K562 (cell line): Measurements from ENCODE around the gene ACSL6. TPM values are rescaled to one million over a fixed set of nuclear protein-coding genes. Genes with fewer than 3 reads are reported as not detected.

Source experiments
- ATAC-seq: fragments of 200-7000 bp; cut with Tn5 transposase; 3 replicates; pipeline ENCODE4 v1.9.1; 2020; ENCODE audit warnings: moderate library complexity
- BruUV-seq: library from RNA; stranded (reverse); fragments of 400-500 nt; replicated peaks from 2 replicates; lab custom pipeline; 2021; lab: Mats Ljungman, UMichigan
- CTCF ChIA-PET: fragments of 300-600 bp; formaldehyde crosslinking; extraction: SDS; loops from one replicate; lab custom pipeline; 2021; ENCODE audit warnings: low intra/inter-chr PET ratio; lab: Yijun Ruan, JAX
- POLR2A ChIA-PET: fragments of 300-600, 350-650 bp; sonication (Branson Sonifier 250); formaldehyde crosslinking; extraction: SDS; loops from one replicate; lab custom pipeline; 2021; ENCODE audit warnings: antibody characterized with exemption, inconsistent platforms; lab: Yijun Ruan, JAX
- DNase-seq, 4 experiments: peaks; one replicate each; pipeline versions ENCODE4 v3.0.0 to v3.0.0-alpha.2; 2011 to 2018; ENCODE audit warnings: low spot score in 3 of 4, mixed read lengths in 3 of 4; ENCODE audit errors: extremely low read depth in 1 of 4
- FAIRE-seq: peaks from 2 replicates; lab custom pipeline; 2011; peaks lifted over from hg19 to GRCh38; lab: Jason Lieb, UNC
- H2AFZ ChIP-seq: 2 replicates; pipeline ENCODE4 v1.6.0; 2011; ENCODE audit warnings: low read depth, low read length, control low read depth, inconsistent platforms
- H3K27ac ChIP-seq: fragments of 200-600 bp; 3 replicates; pipeline ENCODE4 v1.8.0; 2011; ENCODE audit warnings: low read depth, mild to moderate bottlenecking, control low read depth, inconsistent platforms, low read length, moderate library complexity, mixed read lengths; ENCODE audit errors: extremely low read depth
- H3K27me3 ChIP-seq, 2 experiments: fragments of 300-600 bp in 1 of 2; 2 replicates in 1 of 2; 3 replicates in 1 of 2; pipeline versions ENCODE4 v1.6.0 to v1.8.0; 2011; ENCODE audit warnings: inconsistent platforms in 2 of 2, low read length in 2 of 2, mild to moderate bottlenecking in 1 of 2, mixed read lengths in 1 of 2, moderate library complexity in 1 of 2; ENCODE audit not compliant: control insufficient read depth in 2 of 2, insufficient read depth in 2 of 2
- H3K36me3 ChIP-seq: fragments of 300-600 bp; 3 replicates; pipeline ENCODE4 v1.8.0; 2011; ENCODE audit warnings: mild to moderate bottlenecking, low read length, inconsistent platforms; ENCODE audit not compliant: control insufficient read depth, insufficient read depth
- H3K4me1 ChIP-seq, 2 experiments: fragments of 200-600 bp in 1 of 2; replicated peaks in 1 of 2; 2 replicates in 1 of 2; 3 replicates in 1 of 2; pipeline versions ENCODE4 v1.5.1 to v1.8.0; 2011; ENCODE audit warnings: inconsistent platforms in 2 of 2, low read length in 2 of 2, mild to moderate bottlenecking in 1 of 2, mixed read lengths in 1 of 2, moderate library complexity in 1 of 2; ENCODE audit not compliant: control insufficient read depth in 2 of 2, insufficient read depth in 2 of 2
- H3K4me2 ChIP-seq: 2 replicates; pipeline ENCODE4 v1.6.1; 2011; ENCODE audit warnings: low read length, control low read depth, inconsistent platforms, mixed read lengths; ENCODE audit not compliant: insufficient read depth
- H3K4me3 ChIP-seq: fragments of 200-600 bp; sonication (generic), shearing (Covaris generic); 2 replicates; pipeline ENCODE4 v1.5.1; 2016; ENCODE audit warnings: control low read depth, inconsistent platforms
- H3K79me2 ChIP-seq: fragments of 200-600 bp; 3 replicates; pipeline ENCODE4 v1.8.0; 2011; ENCODE audit warnings: low read length, inconsistent platforms; ENCODE audit not compliant: control insufficient read depth, insufficient read depth
- H3K9ac ChIP-seq, 2 experiments: 2 replicates each; pipeline versions ENCODE4 v1.6.0 to v1.6.1; 2011; ENCODE audit warnings: low read depth in 2 of 2, low read length in 2 of 2, control low read depth in 1 of 2, inconsistent platforms in 1 of 2, mild to moderate bottlenecking in 1 of 2, mixed read lengths in 1 of 2; ENCODE audit not compliant: insufficient read depth in 1 of 2
- H3K9me1 ChIP-seq: one replicate; pipeline ENCODE4 v1.6.0; 2011; ENCODE audit warnings: inconsistent platforms, mild to moderate bottlenecking, low read length, moderate library complexity; ENCODE audit not compliant: control insufficient read depth, insufficient read depth
- H3K9me3 ChIP-seq: replicated peaks from 2 replicates; pipeline ENCODE4 v1.5.1; 2011; ENCODE audit warnings: low read depth, low read length, inconsistent platforms; ENCODE audit not compliant: control insufficient read depth, insufficient read depth
- H4K20me1 ChIP-seq: replicated peaks from 2 replicates; pipeline ENCODE4 v1.6.1; 2011; ENCODE audit warnings: low read length, inconsistent platforms, mixed read lengths; ENCODE audit not compliant: control insufficient read depth, insufficient read depth
- BACH1 ChIP-seq: fragments of 200-800 bp; sonication (Bioruptor generic); IDR thresholded peaks from 2 replicates; pipeline ENCODE4 v1.6.1; 2016; ENCODE audit warnings: missing genetic modification characterization, missing compliant biosample characterization
- CHD4 ChIP-seq: fragments of 200-600 bp; sonication (generic); IDR thresholded peaks from 3 replicates; pipeline ENCODE4 v1.6.1; 2012; ENCODE audit warnings: low read depth, mild to moderate bottlenecking, mixed read lengths, low read length, inconsistent platforms; ENCODE audit not compliant: insufficient read depth, insufficient replicate concordance, poor library complexity, severe bottlenecking
- EZH2 ChIP-seq: IDR thresholded peaks from 2 replicates; pipeline ENCODE4 v1.6.1; 2012; ENCODE audit warnings: low read depth, mild to moderate bottlenecking, inconsistent platforms, low read length, borderline replicate concordance
- FOXP1 ChIP-seq: sonication (generic); formaldehyde crosslinking; IDR thresholded peaks from 2 replicates; pipeline ENCODE4 v1.8.0; 2022; ENCODE audit warnings: mild to moderate bottlenecking, missing genetic modification reagents
- KDM2B ChIP-seq: fragments of 250-450 bp; sonication (Bioruptor Pico); IDR thresholded peaks from 2 replicates; pipeline ENCODE4 v1.8.0; 2021; ENCODE audit warnings: mild to moderate bottlenecking, moderate library complexity
- KLF6 ChIP-seq: fragments of 250-450 bp; sonication (Bioruptor Pico); IDR thresholded peaks from 2 replicates; pipeline ENCODE4 v1.4.0; 2020; ENCODE audit warnings: mild to moderate bottlenecking, moderate library complexity, borderline replicate concordance
- MBD1 ChIP-seq: fragments of 250-450 bp; sonication (Bioruptor Pico); IDR thresholded peaks from 2 replicates; pipeline ENCODE4 v1.8.0; 2022; ENCODE audit warnings: inconsistent platforms
- NFE2 ChIP-seq: IDR thresholded peaks from 2 replicates; pipeline ENCODE4 v1.6.1; 2014; ENCODE audit warnings: antibody characterized with exemption, low read depth
- NR2C2 ChIP-seq, 2 experiments: fragments of 200-800 bp in 1 of 2; sonication (Bioruptor generic) in 1 of 2; sonication (generic) in 1 of 2; formaldehyde crosslinking in 1 of 2; IDR thresholded peaks; 2 replicates each; pipeline versions ENCODE4 v1.6.1 to v1.8.0; 2016 to 2022; ENCODE audit warnings: mild to moderate bottlenecking in 1 of 2, missing compliant biosample characterization in 1 of 2, missing genetic modification characterization in 1 of 2, missing genetic modification reagents in 1 of 2
- SP2 ChIP-seq: IDR thresholded peaks from 2 replicates; pipeline ENCODE4 v1.6.1; 2011; ENCODE audit warnings: mild to moderate bottlenecking, low read depth, low read length, moderate library complexity; ENCODE audit not compliant: poor library complexity, severe bottlenecking; ENCODE audit errors: extremely low read depth
- TFAM ChIP-seq: fragments of 250-450 bp; sonication (Bioruptor Pico); conservative IDR thresholded peaks from 2 replicates; pipeline ENCODE4 v1.5.0; 2021; ENCODE audit warnings: mild to moderate bottlenecking, moderate library complexity
- ZNF408 ChIP-seq: fragments of 250-450 bp; sonication (Bioruptor Pico); IDR thresholded peaks from 2 replicates; pipeline ENCODE4 v1.4.0; 2020; ENCODE audit warnings: low read depth, mild to moderate bottlenecking, moderate library complexity
- ZNF511 ChIP-seq: sonication (generic); formaldehyde crosslinking; IDR thresholded peaks from 2 replicates; pipeline ENCODE4 v1.8.0; 2022; ENCODE audit warnings: mild to moderate bottlenecking, missing genetic modification reagents
- ZNF583 ChIP-seq: fragments of 250-450 bp; sonication (Bioruptor Pico); IDR thresholded peaks from 2 replicates; pipeline ENCODE4 v1.4.0; 2020
- WGBS: fragments of 100-300 bp; shearing (Covaris generic); methylation state at CpG from one replicate; pipeline ENCODE4 v1.1.6; 2016; ENCODE audit warnings: low coverage, mixed read lengths; ENCODE audit not compliant: insufficient coverage; ENCODE audit errors: missing lambda C conversion rate; 5-methylcytosine and 5-hydroxymethylcytosine counted together
- in situ Hi-C: fragments of 300-500 bp; cut with MboI; formaldehyde crosslinking; loops from 4 replicates; pipeline ENCODE4 v1.15.0; 2018; ENCODE audit warnings: inconsistent platforms, mixed read lengths
- intact Hi-C: fragments of 100-400 bp; cut with micrococcal nuclease; formaldehyde crosslinking; loops from 2 replicates; pipeline ENCODE4 v1.14.2; 2022
- polyA plus RNA-seq, 8 experiments: library from polyadenylated mRNA; depleted of rRNA in 4 of 8; stranded (reverse) in 5 of 8; unstranded in 3 of 8; fragments of >200 nt; fragmentation: Nextera tagmentation in 2 of 8; fragmentation: Illumina TruSeq in 1 of 8; extraction: Ambion mirVana in 2 of 8; extraction: Trizol in 1 of 8; gene quantifications; 2 replicates each; pipeline versions ENCODE4 v1.2.1 to v1.2.3, GENCODE V29; 2011 to 2014; ENCODE audit warnings: inconsistent platforms in 1 of 8, missing spikeins in 1 of 8
- total RNA-seq, 7 experiments: library from RNA; depleted of rRNA in 6 of 7; stranded (reverse); fragments of >200 nt in 6 of 7; fragmentation: Illumina TruSeq in 2 of 7; extraction: Trizol in 2 of 7; gene quantifications; 2 replicates each; pipeline versions ENCODE4 v1.2.1 to v1.2.3, GENCODE V29; 2011 to 2021; ENCODE audit warnings: low replicate concordance in 1 of 7
- TF ChIP-seq, protein P1 (sequence below): sonication (generic); formaldehyde crosslinking; IDR thresholded peaks from 2 replicates; pipeline ENCODE4 v1.5.0; 2020; ENCODE audit warnings: missing genetic modification reagents

ACSL6 gene
- total and polyA plus RNA-seq, 9 of the 15 experiments (the other 6 are each of a cell fraction or from before 2014, with no cell fraction given): 0.50 to 1.5 (median 0.69) TPM

- ChIA-PET POLR2A (interaction anchor here (0.6 kb wide), 1 partner anchor 9 kb away, joined by 3 read pairs; no protein-coding TSS in a partner anchor), CTCF (no interaction called here)
- Histone ChIP-seq H3K9ac (no peak overlapping the region), H3K9me1 (no peaks in the 10 kb centered on the region), H3K4me3 (no peak overlapping the region), H3K79me2 (no peaks in the 10 kb centered on the region), H3K4me1 (peaks cover 0 to 14% of the 10 kb centered on the region in 2 experiments; a peak in 4 of 5 replicates), H2AFZ (no peak overlapping the region), H3K4me2 (no peak overlapping the region), H3K36me3 (no peaks in the 10 kb centered on the region), H3K27me3 (peaks cover 13 to 24% of the 10 kb centered on the region in 2 experiments; a peak in 4 of 5 replicates), H4K20me1 (0 out of 2 replicates have a peak, but pooled peaks cover 11% of the 10 kb centered on the region), H3K9me3 (no peaks in the 10 kb centered on the region), H3K27ac (no peak overlapping the region)
- in situ Hi-C loops: loop anchor here (25.0 kb wide), 1 partner anchor 576 kb away; no protein-coding TSS in a partner anchor
- FAIRE-seq: peak; percentile 52
- no TSS peak for BruUV-seq
- TF ChIP-seq CHD4 (no peak), NFE2 (no peak), TFAM (CRISPR knock-in tag) (no peak), ZNF408 (CRISPR knock-in tag) (no peak), KDM2B (CRISPR knock-in tag) (no peak), EZH2 (no peak), ZNF511 (no peak), ZNF583 (CRISPR knock-in tag) (no peak), MBD1 (CRISPR knock-in tag) (no peak), KLF6 (no peak), SP2 (no peak), FOXP1 (CRISPR knock-in tag) (no peak), NR2C2 (CRISPR knock-in tag; IDR thresholded peaks at IDR 0.05) (no peak), NR2C2 (tag; IDR thresholded peaks at IDR 0.05) (no peak), BACH1 (tag) (no peak)
- TF ChIP-seq, protein P1, sequence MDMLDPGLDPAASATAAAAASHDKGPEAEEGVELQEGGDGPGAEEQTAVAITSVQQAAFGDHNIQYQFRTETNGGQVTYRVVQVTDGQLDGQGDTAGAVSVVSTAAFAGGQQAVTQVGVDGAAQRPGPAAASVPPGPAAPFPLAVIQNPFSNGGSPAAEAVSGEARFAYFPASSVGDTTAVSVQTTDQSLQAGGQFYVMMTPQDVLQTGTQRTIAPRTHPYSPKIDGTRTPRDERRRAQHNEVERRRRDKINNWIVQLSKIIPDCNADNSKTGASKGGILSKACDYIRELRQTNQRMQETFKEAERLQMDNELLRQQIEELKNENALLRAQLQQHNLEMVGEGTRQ (CRISPR knock-in tag): no peak
- intact Hi-C loops: no loop called here
- no peak for DNase-seq
- 0% methylated on average over 2 of the region's 2 CpGs for WGBS
- ATAC-seq: no peak
Observed at GRCh38 chr5:132013711-132014110, 2.3 kb upstream of the ACSL6 start.
